Myocyte (in vitro differentiated cells): ENCODE data around the gene TMEM37. TPM values are rescaled to one million over a fixed set of nuclear protein-coding genes. Genes with fewer than 3 reads are reported as not detected.

ENCODE experiments used
- DNase-seq: peaks from one replicate; pipeline ENCODE4 v3.0.0-alpha.2; 2012; ENCODE audit warnings: low read depth
- total RNA-seq: library from RNA; depleted of rRNA; stranded (reverse); fragments of >200 nt; gene quantifications from 2 replicates; pipeline ENCODE4 v1.2.3, GENCODE V29; 2014

TMEM37 gene
- total RNA-seq, 1 donor from 2014 or later = not detected

DNA sequence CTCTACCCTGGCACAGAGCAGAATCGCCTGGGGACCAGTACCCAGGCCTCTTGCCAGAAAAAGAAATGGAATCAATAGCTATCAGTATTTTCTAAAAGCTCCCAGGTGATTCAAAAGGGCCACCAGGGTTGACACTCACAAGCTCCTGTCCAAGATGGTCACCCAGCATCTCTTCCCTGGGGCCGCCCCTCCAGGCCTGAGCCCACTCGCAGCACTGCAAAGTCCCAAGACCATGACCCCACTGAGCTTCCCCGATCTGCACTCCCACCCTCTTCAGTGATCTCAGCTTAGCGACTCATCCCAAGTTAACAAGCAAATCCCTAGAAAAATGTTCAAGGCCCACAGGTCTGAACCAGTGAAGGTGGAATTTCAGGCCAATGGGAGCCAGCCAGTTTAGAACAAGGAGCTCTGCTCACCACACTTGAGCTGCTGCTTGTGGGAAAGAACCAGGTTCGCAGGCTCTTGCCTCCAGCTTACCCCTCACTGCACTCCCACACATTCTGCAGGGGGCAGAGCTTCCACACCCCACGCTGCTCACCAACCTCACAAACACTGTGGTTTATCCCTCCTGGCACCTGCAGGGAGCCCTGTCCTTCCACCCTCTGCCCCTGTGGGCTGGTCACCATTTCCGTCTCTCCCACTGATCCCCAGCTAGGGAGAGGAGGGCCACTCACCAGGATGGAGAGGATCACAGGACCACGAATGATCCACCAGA is 19.8 kb downstream of the TMEM37 start:
- no peak for DNase-seq

GRCh38 chr2:119453972-119454593 is 22.4 kb downstream of the TMEM37 start:
- DNase-seq = no peak

GRCh38 chr2:119455066-119455718 is 23.5 kb downstream of the TMEM37 start:
- DNase-seq = no peak

DNA sequence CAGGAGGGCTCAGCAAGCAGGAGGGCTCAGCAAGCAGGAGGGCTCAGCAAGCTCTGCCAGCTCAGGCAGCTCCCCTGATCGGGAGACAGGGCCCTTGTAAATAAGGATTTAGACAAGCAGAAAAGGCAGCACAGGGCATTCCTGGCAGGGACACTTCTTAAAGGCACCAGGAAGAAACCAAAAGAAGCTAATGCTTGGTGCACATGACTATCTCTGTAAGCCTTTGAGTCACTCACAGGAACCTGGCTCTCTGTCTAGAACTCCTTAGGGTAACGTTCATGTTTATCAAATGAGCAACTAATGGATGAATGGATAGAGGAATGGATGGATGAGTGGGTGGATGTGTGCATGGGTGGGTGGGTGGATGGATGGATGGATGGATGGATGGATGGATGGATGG is 28.4 kb downstream of the TMEM37 start:
- DNase-seq = no peak

DNA sequence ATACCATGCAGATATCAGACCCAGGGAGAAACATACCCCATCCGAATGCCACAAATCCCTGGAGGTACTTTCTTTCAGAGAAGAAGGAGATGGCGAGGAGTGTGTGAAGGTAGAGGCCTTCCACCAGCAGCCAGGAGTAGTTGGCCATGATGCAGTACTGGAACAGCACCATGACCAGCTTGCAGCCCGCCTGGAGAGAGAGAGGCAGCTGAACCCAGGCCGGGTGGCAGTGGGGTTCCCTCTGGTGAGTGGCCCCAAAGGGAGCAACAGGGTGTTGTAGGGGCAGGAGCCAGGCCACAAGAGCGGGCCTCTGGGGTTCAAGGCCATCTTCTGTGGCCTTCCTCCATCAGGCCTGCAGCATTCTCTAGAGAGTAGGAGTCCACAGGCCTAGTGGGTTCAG is 30.2 kb downstream of the TMEM37 start:
- no peak for DNase-seq

- no peak for DNase-seq
Observed at GRCh38 chr2:119462574-119462973, 30.9 kb downstream of the TMEM37 start.

DNA sequence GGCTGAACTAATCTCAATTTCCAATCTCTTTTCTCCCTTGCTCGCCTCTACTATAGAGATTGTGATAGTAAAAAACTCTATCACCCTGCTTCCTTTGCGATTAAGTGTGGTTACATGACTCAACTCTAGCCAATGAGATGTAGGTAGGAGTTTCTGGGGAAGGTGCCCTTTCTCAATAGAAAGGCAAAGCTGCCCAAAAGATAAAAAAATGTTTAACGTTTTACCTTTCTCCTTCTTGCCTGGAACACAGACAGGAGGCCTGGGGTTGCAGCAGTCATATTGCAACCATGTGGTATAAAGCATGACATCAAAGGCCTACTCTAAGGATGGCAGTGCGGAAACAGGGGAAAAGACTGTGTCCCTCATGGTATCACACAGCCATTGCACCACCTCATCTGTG is 31.5 kb downstream of the TMEM37 start:
- no peak for DNase-seq

- DNase-seq = peak; percentile 57
Observed at GRCh38 chr2:119463990-119464389, 32.3 kb downstream of the TMEM37 start.

DNA sequence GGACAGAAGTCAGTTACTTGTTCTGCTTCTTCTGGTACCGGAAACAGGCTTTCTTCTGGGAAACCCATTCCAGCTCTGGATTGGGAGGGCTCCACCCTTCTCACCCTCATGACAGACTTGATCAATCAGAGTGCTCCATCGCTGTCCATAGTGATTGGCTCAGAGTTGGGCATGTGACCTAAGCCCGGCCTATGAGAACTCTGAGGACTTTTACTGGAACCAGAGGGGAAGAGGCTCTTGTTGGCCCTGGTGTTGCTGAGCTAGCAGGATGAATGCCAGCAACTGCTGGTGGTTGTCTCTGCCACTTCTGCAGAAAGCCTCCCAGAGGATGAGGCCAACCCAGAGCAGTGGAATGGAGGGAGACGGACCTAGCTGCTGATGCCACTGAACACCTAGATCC is 33.3 kb downstream of the TMEM37 start:
- DNase-seq = no peak

- no peak for DNase-seq
Observed at GRCh38 chr2:119465687-119466086, 34.0 kb downstream of the TMEM37 start.

- no peak for DNase-seq
Observed at GRCh38 chr2:119466373-119466772, 34.7 kb downstream of the TMEM37 start.

DNA sequence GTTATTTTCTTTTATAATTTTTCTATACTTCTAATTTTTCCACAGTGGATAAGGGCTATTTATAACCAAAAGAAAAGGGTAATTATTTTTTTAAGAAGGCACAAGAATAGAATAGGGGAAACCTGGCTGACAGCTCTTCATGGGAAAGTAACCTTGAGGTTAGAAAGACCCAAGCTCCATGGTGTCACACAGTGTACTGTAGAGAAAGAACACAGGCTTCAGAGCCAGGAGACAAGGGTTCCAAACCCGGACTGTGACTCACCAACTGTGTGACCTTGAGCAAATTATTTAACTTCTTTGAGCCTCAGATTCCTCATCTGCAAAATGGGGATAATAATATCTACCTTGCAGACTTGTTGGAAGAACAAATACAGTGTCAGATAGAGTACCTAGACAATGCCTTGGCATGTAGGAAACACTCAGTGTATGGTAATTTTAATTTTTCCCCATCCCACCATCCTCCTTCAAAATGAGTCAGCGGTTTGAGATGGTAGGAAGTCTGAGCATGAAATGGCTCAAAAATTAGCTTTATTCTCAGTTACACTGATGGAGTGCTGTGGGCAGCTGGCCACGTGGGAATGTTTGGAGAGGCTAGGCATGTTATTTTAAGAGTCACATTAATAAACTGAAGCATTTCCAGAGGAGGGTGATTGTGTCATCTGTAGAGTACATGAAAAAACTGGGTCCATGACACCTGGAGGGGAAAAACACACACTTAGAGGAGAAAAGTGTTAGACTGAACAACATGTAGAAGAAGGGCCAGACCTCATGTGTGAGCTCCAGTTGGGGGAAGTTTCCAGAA is 36.7 kb downstream of the TMEM37 start:
- DNase-seq = peak; percentile 34

DNA sequence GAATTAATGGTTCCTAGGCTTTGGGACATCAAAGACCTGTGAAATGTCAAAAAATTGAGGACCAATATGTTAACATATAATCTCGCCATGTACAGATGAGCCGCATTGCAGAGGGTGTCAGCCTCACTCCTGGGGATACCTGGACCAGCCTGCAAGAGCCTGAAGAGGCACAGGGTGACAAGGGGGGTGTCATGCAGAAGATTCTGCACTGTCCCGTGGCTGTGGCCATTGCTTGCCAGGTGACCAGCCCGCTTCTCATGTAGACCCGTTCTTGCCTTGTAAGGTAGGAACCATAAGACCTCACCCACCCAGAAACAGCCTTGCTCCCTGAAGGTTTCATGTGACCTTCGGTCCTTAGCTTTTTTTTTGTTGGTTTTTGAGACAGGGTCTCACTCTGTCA is 37.5 kb downstream of the TMEM37 start:
- no peak for DNase-seq

DNA sequence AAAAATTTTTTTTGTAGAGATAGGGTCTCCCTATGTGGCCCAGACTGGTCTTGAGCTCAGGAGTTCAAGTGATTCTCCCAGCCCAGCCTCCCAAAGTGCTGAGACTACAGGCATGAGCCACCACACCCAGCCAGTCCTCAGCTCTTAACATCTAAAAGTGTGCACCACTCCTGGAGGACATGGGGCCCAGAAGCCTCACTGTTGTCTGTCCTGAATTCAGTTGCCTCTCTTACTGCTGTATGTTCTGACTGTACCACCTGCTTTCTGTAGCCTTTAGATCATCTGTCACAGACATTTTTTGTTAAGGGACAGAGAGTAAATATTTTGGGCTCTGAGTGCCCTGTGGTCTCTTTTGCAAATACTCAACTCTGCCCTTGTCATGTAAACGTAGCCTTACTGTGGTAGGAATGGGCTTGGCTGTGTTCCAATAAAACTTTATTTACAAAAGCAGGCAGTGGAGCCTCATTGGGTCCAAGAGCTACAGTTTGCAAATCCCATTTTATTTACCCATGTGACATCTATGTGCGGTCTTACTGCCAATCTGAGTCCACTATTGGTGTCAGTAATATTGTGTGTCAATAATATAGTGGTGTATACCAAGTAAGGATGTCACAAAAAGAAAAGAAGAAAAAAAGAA is 38.1 kb downstream of the TMEM37 start:
- peak; percentile 10 for DNase-seq

- DNase-seq = no peak
Observed at GRCh38 chr2:119472749-119473148, 41.1 kb downstream of the TMEM37 start.

GRCh38 chr2:119473621-119474370 is 42.1 kb downstream of the TMEM37 start:
- no peak for DNase-seq

GRCh38 chr2:119474371-119475224 is 42.9 kb downstream of the TMEM37 start:
- DNase-seq = no peak

DNA sequence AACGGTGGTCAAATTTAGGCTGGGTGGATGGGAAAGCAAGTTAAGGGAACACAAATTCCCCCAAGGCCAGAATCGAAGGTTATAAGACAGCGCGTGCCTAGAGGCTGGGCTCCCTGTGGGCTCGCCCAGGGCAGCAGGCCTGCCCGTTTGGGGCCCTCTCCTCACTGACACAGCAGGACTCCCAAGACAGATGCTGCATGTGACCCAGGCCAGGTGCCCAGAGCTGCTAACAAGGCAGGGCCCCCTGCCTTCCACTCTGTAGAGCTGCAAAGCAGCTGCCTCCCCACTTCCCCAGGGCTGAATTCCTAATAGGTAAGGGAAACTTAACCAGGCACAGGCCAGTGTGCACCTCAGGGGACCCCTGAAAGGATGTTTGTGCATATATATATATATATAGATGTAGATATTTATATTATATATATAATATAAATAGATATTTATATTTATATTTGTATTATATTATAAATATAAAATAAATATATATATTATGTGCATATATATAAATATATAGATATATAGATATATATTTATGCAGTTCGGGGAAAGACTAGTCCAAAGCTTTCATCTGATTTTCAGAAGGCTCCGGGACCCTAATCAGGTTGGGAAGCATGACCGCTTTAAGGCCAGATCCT is 43.7 kb downstream of the TMEM37 start:
- no peak for DNase-seq

- no peak for DNase-seq
Observed at GRCh38 chr2:119475857-119476244, 44.2 kb downstream of the TMEM37 start.
